Measurements from ENCODE around the gene DHX30.

GRCh38 chr3:47841786-47842349 is 38.9 kb downstream of the DHX30 start:
- TF ChIP-seq, protein P1, sequence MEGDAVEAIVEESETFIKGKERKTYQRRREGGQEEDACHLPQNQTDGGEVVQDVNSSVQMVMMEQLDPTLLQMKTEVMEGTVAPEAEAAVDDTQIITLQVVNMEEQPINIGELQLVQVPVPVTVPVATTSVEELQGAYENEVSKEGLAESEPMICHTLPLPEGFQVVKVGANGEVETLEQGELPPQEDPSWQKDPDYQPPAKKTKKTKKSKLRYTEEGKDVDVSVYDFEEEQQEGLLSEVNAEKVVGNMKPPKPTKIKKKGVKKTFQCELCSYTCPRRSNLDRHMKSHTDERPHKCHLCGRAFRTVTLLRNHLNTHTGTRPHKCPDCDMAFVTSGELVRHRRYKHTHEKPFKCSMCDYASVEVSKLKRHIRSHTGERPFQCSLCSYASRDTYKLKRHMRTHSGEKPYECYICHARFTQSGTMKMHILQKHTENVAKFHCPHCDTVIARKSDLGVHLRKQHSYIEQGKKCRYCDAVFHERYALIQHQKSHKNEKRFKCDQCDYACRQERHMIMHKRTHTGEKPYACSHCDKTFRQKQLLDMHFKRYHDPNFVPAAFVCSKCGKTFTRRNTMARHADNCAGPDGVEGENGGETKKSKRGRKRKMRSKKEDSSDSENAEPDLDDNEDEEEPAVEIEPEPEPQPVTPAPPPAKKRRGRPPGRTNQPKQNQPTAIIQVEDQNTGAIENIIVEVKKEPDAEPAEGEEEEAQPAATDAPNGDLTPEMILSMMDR (IDR thresholded peaks at IDR 0.05), result no peak
- TF ChIP-seq SIN3A (IDR thresholded peaks at IDR 0.05; ENCODE audit: borderline replicate concordance, insufficient read depth, low read depth, low read length), result no peak
